HG02970 (cell line): Measurements from ENCODE around the gene RGS19.

ENCODE experiments used
- ATAC-seq: cut with Tn5 transposase; IDR thresholded peaks from one replicate; pipeline ENCODE4 v1.9.1; 2021; ENCODE audit warnings: mild to moderate bottlenecking, moderate library complexity, moderate number of reproducible peaks; ENCODE audit not compliant: unreplicated experiment, low FRiP score

The RGS19 gene

GRCh38 chr20:64108731-64109681 is 29.7 kb upstream of the RGS19 start:
- no peak for ATAC-seq

GRCh38 chr20:64107736-64108457 is 28.6 kb upstream of the RGS19 start:
- no peak for ATAC-seq

- no peak for ATAC-seq
These were observed 27.8 kb upstream of the RGS19 start, which contains the start of gene NPBWR2 for GRCh38 chr20:64106981-64107735. NPBWR2 (minus strand) TSS chr20:64107565; CDS start chr20:64106831, 734 bp downstream.

DNA sequence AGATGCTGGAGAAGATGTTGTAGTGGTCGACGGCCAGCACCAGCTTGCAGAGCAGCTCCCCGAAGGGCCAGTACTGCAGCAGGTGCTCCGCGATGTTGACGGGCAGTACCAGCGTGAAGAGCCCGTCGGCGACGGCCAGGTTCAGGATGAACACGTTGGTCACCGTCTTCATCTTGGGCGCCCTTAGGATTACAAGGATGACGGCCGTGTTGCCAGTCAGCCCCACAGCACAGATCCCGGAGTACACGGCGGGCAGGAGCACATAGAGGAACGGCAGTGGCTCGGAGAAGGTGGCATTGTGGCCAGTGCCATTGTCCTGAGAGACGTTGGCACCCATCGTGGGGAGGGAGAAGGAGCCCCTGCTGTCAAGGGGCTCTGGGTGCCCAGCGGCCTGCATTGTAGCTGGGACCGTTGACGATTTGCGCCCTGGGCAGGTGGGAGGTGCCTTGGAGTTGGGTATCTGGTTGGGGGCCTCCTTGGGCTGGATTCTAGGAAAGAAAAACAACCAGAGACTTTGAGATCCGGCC is 27.2 kb upstream of the RGS19 start:
- ATAC-seq: no peak

DNA sequence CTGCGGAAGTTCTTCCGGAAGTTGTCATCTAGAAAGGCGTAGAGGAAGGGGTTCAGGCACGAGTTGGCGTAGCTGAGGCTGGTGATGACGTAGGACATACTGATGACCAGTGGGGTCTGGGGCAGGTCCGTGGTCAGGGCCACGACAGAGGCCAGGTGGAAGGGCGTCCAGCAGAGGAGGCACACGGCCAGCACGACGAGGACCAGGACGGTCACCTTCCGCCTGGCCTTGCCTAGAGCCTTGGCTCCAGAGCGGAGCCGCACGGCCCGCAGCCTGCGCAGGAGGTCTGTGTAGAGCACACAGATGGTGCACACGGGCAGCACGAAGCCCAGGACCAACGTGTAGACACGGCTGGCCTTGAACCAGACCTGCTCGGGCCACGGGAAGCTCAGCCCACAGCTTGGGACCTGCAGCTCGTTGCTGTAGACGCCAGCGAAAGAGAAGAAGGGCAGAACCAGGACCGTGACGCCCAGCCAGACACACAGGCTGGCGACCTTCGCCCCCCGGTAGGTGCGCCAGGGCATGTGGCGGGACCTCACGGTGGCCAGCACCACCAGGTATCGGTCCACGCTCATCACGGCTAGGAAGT is 26.6 kb upstream of the RGS19 start:
- no peak for ATAC-seq

- no peak for ATAC-seq
These were observed 25.5 kb upstream of the RGS19 start for GRCh38 chr20:64104667-64105451.

DNA sequence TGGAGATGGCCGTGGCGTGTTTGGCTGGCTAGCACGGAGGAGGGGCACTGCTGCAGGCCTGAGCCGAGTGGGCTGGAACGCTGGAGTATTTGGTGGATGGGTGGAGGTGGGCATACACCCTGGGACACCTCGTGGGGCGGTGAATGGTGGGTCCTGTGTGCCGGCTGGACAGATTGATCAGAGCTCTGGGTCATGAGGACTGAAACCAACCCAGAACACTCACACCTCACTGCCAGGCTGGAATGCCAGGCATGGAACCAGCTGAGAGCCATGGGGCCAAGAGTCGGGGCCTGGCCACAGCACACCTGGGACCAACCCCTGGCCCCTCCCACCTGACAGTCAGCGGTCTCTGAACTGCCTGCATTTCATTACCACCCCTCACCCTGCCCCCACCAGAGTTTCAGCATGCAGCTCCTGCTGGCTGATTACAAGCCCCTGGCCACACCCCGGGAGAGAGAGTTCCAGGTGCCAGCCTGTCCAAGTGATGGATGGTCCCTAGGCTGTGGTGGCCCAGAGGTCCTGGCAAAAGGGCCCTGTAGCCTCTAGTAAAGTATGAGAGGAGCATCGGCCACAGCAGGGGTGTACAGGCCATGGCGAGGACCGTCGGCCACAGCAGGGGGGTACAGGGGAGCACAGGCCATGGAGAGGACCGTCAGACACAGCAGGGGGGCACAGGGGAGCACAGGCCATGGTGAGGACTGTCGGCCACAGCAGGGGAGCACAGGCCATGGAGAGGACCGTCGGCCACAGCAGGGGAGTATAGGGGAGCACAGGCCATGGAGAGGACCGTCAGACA is 24.8 kb upstream of the RGS19 start:
- ATAC-seq: no peak

- ATAC-seq: no peak
These were observed 23.5 kb upstream of the RGS19 start for GRCh38 chr20:64102647-64103354.

DNA sequence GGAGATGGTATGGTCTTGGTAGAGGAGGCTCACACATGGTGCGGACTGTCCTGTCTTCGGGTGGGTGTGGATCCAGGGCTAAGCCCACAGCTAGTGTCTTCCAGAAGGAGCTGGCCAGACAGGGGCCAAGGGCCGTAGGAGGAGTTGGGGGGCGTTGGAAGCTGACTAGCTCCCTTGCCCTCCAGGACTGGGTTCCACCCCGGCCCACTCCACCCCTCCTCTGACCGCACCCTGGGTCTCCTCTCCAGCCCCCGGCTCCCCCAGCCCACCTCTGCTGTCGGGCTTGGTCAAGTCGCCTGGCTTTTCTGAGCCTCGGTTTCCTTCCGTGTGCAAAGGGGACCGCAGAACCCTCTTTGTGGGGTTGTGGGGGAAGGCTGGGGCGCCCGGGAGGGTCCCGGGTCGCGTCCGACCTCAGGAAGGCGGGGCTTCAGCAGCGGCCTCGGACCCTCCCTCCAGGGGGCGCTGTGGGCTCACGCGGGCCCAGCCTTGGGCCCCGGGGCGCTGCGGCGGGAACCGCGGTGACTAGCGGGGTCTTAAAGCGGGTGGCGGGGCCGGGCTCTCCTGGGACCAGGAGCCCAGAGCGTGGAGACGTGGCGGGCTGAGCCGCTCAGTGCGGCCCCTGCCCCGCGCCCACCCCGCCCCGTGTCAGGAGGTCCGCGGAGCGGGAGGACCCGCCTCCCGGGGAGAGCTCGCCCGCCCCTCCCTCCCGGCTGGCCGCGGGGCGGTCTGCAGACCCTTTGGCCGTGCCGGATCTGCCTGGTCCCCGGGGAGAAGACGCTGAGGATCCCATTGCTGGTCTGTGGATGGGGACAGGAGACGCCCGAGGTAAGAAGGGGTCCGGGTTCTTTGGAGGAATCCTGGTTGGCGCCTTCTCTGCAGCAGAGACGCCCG is 22.7 kb upstream of the RGS19 start:
- ATAC-seq: no peak

GRCh38 chr20:64100946-64101688 is 21.8 kb upstream of the RGS19 start:
- ATAC-seq: no peak

DNA sequence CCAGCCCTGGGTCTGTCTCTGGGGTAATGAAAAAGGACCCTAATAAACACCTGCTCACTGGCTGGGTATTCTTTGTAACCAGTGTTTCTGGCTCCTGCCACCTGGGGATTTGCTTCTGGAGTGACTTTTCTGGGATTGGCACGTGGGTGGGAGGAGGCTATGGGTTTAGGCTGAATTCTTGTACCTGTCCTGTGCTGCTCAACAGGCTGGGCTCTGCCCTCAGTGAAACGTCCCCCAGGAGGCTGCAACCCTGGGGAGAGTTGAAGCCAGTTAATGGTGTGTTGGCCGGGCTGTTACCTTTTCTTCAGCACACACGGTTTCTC is 21.2 kb upstream of the RGS19 start:
- no peak for ATAC-seq

GRCh38 chr20:64099880-64100565 is 20.7 kb upstream of the RGS19 start:
- ATAC-seq: no peak

DNA sequence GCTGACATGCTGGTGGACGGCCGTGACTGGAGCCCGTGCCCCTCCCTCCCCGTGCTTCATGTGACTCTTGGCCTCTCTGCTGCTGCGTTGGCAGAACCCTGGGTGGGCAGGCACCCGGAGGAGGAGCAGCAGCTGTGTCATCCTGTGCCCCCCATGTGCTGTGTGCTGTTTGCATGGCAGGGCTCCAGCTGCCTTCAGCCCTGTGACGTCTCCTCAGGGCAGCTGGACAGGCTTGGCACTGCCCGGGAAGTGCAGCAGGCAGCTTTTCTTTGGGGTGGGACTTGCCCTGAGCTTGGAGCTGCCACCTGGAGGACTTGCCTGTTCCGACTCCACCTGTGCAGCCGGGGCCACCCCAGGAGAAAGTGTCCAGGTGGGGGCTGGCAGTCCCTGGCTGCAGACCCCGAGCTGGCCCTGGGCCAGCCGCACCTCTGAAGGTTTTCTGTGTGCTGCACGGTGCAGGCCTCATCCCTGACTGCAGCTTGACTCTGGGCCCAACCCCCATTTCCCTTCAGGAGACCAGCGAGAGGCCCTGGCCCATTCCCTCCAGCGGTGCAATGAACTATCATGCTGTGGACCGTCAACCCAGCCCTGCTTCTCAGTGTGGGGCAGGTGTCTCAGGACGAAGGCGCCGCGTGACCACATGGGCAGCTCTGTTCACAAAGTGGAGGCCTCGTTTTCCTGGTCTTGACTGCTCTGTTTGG is 19.9 kb upstream of the RGS19 start:
- no peak for ATAC-seq

DNA sequence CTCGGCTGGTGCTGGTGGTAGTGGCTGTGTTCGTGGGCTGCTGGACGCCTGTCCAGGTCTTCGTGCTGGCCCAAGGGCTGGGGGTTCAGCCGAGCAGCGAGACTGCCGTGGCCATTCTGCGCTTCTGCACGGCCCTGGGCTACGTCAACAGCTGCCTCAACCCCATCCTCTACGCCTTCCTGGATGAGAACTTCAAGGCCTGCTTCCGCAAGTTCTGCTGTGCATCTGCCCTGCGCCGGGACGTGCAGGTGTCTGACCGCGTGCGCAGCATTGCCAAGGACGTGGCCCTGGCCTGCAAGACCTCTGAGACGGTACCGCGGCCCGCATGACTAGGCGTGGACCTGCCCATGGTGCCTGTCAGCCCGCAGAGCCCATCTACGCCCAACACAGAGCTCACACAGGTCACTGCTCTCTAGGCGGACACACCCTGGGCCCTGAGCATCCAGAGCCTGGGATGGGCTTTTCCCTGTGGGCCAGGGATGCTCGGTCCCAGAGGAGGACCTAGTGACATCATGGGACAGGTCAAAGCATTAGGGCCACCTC is 19.2 kb upstream of the RGS19 start:
- no peak for ATAC-seq

DNA sequence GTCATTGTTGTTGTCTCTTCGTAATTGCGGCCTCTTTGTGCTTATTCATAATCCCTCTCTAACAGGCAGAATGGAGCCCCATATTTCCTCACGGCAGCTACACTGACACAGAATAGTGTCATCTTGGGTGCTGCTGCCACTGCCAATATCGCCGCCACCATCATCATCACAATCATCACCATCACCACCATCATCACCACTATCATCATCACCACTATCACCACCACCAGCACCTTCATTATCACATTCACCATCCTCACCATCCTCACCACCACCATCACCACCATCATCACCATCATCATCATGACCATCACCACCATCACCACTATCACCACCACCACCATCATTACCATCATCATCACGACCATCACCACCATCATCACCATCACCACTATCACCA is 17.2 kb upstream of the RGS19 start:
- no peak for ATAC-seq
